ENCODE measurements around the gene S100A16. TPM values are rescaled to one million over a fixed set of nuclear protein-coding genes. Genes with fewer than 3 reads are reported as not detected.
A peak's percentile ranks its signal among the peaks of the same experiment; 100 is the strongest.

Gene S100A16
- total and polyA plus RNA-seq, 2 donors (not counting 1 experiment from before 2014, with no cell fraction given), result 121 to 182 TPM

DNA sequence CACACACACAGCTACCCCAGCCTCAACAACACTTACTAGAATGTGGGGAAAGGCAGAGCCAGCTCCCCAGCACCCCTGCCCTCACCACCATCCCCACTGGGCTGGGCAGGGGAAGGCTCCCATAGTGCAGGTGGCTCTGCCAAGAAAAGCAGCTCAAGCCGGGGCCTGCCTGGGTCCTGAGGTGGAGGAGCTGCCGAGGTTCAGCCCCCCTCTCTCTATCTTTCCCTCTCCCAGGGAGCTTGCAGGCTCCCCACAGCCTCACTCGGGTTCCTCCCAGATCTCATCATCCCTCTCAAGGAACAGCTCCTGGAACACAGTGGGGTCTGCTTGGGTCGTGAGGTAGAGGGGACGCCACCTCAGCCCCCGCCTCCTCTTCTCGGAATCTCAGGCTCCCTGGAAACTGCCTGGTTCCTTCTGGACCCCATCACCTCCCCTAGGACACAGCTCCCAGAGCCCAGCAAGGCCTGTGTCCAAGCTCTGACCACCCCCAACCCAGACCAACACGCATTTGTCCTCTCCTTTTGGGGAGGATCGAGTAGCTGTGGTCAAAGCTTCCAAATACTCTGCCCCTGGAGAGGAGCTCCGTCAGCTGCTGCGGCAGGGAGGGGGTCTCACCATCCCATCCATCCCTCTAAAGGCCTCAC is 704 bp downstream of the S100A16 start:
- Histone ChIP-seq H3K36me3 (ENCODE audit: control insufficient read depth, insufficient read depth, low read length) (peaks cover 10% of the 10 kb centered on the region), H3K4me2 (ENCODE audit: extremely low read depth, insufficient read depth, low read length) (peak overlapping the region; percentile 92), H3K79me2 (ENCODE audit: control insufficient read depth, insufficient read depth, low read length) (peaks cover 60% of the 10 kb centered on the region), H3K27ac (ENCODE audit: insufficient read depth, low read length) (peak overlapping the region; percentile 86), H4K20me1 (ENCODE audit: control insufficient read depth, extremely low read depth, insufficient read depth, low read length) (no peaks in the 10 kb centered on the region), H3K4me1 (ENCODE audit: control insufficient read depth, extremely low read depth, insufficient read depth, low read length) (peaks cover 23% of the 10 kb centered on the region), H3K9me3 (ENCODE audit: control insufficient read depth, insufficient read depth, low read depth, low read length) (no peaks in the 10 kb centered on the region), H3K9ac (ENCODE audit: insufficient read depth, low read length) (peak overlapping the region; percentile 65), H3K27me3 (ENCODE audit: control insufficient read depth, insufficient read depth, low read length) (no peaks in the 10 kb centered on the region), H3K4me3 (replicated peaks in 1 of 4; ENCODE audit: control extremely low read depth in 1 of 4, insufficient read depth in 1 of 4, low read depth in 3 of 4, low read length in 4 of 4) (peak overlapping the region; percentile 87 to 92 (median 88)), H2AFZ (ENCODE audit: low read length) (no peak overlapping the region)
- DNase-seq (ENCODE audit: low read depth in 2 of 2), result no peak
- no peak for TF ChIP-seq EZH2 (IDR thresholded peaks at IDR 0.05; ENCODE audit: low read length, missing control alignments)
- TF ChIP-seq, protein P1, sequence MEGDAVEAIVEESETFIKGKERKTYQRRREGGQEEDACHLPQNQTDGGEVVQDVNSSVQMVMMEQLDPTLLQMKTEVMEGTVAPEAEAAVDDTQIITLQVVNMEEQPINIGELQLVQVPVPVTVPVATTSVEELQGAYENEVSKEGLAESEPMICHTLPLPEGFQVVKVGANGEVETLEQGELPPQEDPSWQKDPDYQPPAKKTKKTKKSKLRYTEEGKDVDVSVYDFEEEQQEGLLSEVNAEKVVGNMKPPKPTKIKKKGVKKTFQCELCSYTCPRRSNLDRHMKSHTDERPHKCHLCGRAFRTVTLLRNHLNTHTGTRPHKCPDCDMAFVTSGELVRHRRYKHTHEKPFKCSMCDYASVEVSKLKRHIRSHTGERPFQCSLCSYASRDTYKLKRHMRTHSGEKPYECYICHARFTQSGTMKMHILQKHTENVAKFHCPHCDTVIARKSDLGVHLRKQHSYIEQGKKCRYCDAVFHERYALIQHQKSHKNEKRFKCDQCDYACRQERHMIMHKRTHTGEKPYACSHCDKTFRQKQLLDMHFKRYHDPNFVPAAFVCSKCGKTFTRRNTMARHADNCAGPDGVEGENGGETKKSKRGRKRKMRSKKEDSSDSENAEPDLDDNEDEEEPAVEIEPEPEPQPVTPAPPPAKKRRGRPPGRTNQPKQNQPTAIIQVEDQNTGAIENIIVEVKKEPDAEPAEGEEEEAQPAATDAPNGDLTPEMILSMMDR (conservative IDR thresholded peaks at IDR 0.05 in 1 of 2, IDR thresholded peaks at IDR 0.05 in 1 of 2; ENCODE audit: low read depth in 1 of 2, low read length in 2 of 2), result no peak

DNA sequence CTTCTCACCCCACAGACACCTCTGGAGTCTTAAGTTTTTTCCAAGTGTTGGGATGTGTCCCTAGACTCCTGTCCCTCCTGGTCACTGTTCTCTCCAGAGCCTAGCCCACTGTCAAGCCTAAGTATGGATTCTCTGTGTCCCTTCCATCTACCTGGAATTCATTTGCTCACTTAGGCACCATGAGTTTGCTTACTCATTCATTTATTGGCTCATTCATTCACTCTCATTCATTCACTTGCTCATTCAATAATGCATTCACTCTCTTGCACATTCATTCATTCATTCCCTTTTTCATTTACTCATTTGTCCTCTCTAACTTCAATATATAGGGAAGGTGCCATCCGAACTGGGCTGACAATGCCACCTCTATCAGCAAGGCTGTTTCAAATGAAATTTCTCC is 1.6 kb downstream of the S100A16 start:
- TF ChIP-seq, protein P1 (conservative IDR thresholded peaks at IDR 0.05 in 1 of 2, IDR thresholded peaks at IDR 0.05 in 1 of 2; ENCODE audit: low read depth in 1 of 2, low read length in 2 of 2), result no peak
- no peak for TF ChIP-seq EZH2 (IDR thresholded peaks at IDR 0.05; ENCODE audit: low read length, missing control alignments)
- Histone ChIP-seq H2AFZ (ENCODE audit: low read length) (no peak overlapping the region), H3K79me2 (ENCODE audit: control insufficient read depth, insufficient read depth, low read length) (peaks cover 61% of the 10 kb centered on the region), H3K9me3 (ENCODE audit: control insufficient read depth, insufficient read depth, low read depth, low read length) (no peaks in the 10 kb centered on the region), H3K4me3 (replicated peaks in 1 of 4; ENCODE audit: control extremely low read depth in 1 of 4, insufficient read depth in 1 of 4, low read depth in 3 of 4, low read length in 4 of 4) (peak overlapping the region; percentile 87 to 92 (median 88)), H3K4me2 (ENCODE audit: extremely low read depth, insufficient read depth, low read length) (peak overlapping the region; percentile 92), H3K36me3 (ENCODE audit: control insufficient read depth, insufficient read depth, low read length) (peaks cover 15% of the 10 kb centered on the region), H3K27me3 (ENCODE audit: control insufficient read depth, insufficient read depth, low read length) (no peaks in the 10 kb centered on the region), H3K4me1 (ENCODE audit: control insufficient read depth, extremely low read depth, insufficient read depth, low read length) (peaks cover 20% of the 10 kb centered on the region), H3K27ac (ENCODE audit: insufficient read depth, low read length) (peak overlapping the region; percentile 86), H3K9ac (ENCODE audit: insufficient read depth, low read length) (peak overlapping the region; percentile 65), H4K20me1 (ENCODE audit: control insufficient read depth, extremely low read depth, insufficient read depth, low read length) (no peaks in the 10 kb centered on the region)
- no peak for DNase-seq (ENCODE audit: low read depth in 2 of 2)

DNA sequence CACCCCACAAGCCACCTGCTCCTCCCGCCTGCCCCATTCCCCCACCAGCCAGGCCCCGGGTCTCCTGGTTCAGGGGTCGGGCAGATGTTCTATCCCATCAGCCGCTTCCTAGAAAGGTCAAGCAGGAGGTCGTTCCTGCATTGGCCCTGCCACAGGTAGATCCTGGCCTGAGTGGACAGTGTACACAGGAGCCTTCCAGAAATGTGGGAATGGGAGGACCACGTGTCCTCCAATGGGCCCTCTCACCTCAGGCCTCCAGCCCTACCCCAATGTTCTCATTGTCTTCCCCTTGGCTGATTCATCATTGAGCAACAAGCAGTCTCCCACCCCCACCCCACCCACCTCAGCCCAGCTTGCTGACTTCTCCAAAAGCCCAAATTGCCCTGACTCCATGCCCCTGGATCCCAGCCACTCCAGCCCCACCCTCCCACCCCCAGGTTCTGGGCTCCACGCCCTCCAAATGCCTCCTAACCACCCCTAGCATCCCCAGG is 2.1 kb downstream of the S100A16 start:
- Histone ChIP-seq H3K9ac (ENCODE audit: insufficient read depth, low read length) (no peak overlapping the region), H3K4me3 (replicated peaks in 1 of 4; ENCODE audit: control extremely low read depth in 1 of 4, insufficient read depth in 1 of 4, low read depth in 3 of 4, low read length in 4 of 4) (peak overlapping the region; percentile 87 to 92 (median 88)), H3K9me3 (ENCODE audit: control insufficient read depth, insufficient read depth, low read depth, low read length) (no peaks in the 10 kb centered on the region), H3K27me3 (ENCODE audit: control insufficient read depth, insufficient read depth, low read length) (no peaks in the 10 kb centered on the region), H3K36me3 (ENCODE audit: control insufficient read depth, insufficient read depth, low read length) (peaks cover 15% of the 10 kb centered on the region), H3K79me2 (ENCODE audit: control insufficient read depth, insufficient read depth, low read length) (peaks cover 61% of the 10 kb centered on the region), H2AFZ (ENCODE audit: low read length) (no peak overlapping the region), H3K27ac (ENCODE audit: insufficient read depth, low read length) (peak overlapping the region; percentile 86), H4K20me1 (ENCODE audit: control insufficient read depth, extremely low read depth, insufficient read depth, low read length) (no peaks in the 10 kb centered on the region), H3K4me2 (ENCODE audit: extremely low read depth, insufficient read depth, low read length) (peak overlapping the region; percentile 92), H3K4me1 (ENCODE audit: control insufficient read depth, extremely low read depth, insufficient read depth, low read length) (peaks cover 20% of the 10 kb centered on the region)
- no peak for TF ChIP-seq EZH2 (IDR thresholded peaks at IDR 0.05; ENCODE audit: low read length, missing control alignments)
- TF ChIP-seq, protein P1 (conservative IDR thresholded peaks at IDR 0.05 in 1 of 2, IDR thresholded peaks at IDR 0.05 in 1 of 2; ENCODE audit: low read depth in 1 of 2, low read length in 2 of 2), result no peak
- peak; percentile 48 to 72 for DNase-seq (ENCODE audit: low read depth in 2 of 2)
